ENCODE measurements around the gene CLCNKB.
A peak's percentile ranks its signal among the peaks of the same experiment; 100 is the strongest.
"Not testable (repeated sequence)": the region's sequence is repeated elsewhere in the genome, so short reads cannot be mapped to it uniquely, and the experiment has no call there.

The CLCNKB gene

DNA sequence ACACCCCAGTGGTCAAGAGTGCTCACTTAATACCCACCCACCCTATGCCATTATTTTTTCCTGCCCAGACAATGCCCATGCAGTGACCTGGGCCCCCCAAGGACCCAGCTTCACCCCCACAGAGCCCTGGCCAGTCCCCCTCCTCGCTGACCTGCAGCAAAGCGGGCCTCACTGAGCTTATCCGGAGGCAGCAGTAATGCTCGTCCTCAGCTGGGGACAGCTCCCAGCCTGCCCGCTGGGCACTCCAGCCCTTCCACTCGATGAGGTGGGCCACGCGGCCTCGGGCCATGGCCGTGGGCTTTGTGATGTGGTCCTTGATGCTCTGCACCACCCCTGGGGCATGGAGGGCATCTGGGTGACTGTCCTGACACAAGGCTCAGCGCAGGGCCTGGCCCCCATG is 7.1 kb upstream of the CLCNKB start:
- not testable (repeated sequence) for DNase-seq

DNA sequence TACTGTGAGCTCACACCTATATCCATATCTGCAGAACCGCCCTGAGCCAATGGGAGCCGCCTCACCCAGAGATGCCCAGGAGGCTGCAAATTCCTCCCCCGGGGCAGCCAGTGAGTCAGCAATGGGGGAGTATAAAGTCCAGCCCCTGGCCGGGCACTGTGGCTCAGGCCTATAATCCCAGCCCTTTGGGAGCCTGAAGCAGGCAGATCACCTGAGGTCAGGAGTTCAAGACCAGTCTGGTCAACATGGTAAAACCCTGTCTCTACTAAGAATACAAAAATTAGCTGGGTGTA is 5.0 kb upstream of the CLCNKB start:
- DNase-seq: no peak

DNA sequence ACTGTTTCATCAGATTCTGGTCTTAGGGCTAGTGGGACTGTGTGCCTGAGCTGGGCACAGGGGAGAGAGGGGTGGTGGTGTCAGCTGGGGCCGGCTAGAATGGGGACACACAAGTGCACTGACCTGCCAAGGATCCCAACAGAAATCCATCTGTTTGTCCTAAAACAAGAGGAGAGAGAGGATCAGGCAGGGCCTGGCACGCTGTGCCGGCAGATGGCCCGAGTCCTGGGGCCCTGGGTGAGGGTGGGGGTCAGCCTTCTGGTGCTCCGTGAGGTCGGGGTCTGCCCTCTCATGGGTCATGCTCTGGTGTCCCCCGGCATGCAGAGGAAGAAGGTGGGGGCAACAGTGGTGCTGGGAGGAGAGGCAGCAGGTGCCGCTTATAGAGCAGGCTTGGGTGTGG is 3.7 kb upstream of the CLCNKB start:
- DNase-seq: not testable (repeated sequence)

DNA sequence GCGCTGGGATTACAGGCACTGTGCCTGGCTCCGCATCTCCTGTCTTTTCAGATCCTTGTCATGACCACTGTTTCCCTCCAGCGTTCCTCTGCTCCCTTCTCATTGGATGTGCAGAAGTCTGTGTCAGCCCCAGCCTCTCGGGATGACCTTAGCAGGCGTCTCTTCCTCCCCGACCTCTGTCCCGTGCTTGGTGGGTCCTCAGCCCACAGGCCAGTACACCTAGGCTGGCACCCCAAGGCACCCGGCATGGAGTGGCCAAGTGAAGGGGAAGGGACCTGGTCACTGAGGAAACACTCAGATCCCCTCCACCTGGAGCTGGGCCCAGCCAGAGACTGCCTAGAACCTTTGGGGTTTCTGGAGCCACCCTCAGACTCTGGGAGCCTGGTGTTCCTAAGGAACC is 2.4 kb upstream of the CLCNKB start:
- DNase-seq: no peak

DNA sequence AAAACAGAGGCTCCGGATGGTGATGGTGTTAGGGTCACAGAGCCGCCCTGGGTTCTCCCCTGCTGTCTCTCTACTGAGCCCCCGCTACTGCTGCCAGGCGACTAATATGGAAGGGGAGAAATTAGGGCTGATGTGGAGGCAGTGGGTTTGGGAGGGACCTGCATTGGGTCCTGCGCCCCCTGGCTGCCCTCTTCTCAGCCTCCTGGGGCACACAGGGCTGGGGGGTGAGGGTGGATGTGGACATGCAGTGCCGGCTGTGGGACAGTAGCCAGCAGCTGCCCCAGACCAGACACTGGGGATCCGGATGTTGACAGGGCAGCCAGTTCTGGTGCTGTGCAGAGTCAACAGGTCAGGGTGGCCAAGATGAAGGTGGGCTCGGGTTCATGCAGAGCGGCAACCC is 1.5 kb upstream of the CLCNKB start:
- no peak for DNase-seq

DNA sequence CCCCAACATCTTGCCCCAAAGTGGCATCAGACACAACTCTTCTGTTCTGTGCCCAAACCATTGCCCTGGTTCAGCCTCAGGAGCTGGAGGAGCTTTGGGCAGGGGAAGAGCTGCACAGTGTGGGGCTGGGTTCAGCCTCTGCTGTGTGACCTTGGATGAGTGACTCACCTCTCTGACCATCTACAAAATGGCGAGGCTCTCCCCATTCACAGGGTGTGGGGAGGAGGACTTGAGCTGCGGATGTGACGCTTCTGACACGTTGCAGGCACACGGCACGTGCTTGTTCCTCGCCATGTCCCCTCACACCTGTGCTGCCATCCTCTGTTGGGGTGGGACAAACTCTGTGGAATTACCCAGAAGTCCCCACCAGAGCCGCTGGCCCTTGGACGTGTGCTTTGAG is 928 bp upstream of the CLCNKB start:
- not testable (repeated sequence) for DNase-seq

DNA sequence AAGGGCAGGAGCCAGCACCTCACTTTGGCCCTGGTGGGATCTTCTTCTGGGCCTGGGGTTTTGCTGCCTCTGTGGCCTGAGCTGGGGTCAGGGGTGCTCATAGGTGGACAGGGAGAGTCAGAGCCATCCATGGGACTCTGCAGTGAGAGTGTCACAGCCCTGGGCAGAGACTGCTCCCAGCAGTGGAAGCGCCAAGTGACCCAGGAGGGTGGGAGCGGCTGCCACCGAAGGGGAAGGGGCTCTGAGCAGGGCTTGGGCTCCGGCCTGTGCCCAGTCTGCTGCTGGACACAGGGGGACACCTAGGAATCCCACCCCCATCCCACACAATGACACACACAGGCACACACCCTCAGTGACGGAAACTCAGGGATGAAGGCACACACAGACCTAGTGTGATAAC is 368 bp downstream of the CLCNKB start:
- DNase-seq: no peak

DNA sequence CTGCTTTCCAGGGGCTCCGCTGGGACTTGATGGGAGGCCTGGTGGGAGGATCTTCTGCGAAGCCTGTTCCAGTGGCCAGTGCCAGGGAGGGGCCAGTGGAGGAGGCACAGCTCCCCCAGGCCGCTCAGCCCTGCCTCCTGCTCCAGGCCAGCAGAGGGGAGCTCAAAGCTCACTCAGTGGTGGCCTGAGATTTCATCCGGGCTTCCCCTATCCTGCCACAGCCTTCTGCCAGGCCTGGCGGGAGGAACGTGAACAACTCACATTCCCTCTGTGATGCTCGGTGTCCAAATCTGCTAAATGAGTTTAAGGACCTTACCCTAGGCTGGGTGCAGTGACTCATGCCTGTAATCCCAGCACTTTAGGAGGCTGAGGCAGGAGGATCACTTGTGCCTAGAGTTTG is 3.3 kb downstream of the CLCNKB start:
- DNase-seq: no peak

DNA sequence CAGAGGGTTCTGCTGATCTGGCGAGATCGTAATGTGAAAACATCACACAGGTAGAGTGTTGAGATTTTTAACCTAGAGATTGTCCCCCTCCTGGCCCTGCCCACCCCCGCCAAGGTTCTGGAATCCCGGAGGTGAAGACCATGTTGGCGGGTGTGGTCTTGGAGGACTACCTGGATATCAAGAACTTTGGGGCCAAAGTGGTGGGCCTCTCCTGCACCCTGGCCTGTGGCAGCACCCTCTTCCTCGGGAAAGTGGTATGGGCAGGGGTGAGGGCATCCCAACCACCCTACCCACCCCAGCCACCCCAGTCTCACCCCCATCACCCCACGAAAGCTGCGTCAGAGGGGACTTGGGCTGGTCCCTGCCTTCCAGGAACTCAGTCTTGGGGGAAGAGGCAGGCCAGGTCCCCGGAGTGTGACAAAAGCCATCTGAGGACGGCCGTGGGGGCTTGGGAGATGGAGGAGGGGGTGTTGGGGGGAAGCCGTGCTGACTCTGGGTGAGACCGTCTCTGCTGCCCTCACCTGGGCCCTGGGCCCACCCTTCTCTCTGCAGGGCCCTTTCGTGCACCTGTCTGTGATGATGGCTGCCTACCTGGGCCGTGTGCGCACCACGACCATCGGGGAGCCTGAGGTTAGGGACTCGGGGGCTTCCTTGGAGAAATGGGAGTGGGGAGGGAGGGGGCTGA is 4.4 kb downstream of the CLCNKB start:
- DNase-seq: no peak

DNA sequence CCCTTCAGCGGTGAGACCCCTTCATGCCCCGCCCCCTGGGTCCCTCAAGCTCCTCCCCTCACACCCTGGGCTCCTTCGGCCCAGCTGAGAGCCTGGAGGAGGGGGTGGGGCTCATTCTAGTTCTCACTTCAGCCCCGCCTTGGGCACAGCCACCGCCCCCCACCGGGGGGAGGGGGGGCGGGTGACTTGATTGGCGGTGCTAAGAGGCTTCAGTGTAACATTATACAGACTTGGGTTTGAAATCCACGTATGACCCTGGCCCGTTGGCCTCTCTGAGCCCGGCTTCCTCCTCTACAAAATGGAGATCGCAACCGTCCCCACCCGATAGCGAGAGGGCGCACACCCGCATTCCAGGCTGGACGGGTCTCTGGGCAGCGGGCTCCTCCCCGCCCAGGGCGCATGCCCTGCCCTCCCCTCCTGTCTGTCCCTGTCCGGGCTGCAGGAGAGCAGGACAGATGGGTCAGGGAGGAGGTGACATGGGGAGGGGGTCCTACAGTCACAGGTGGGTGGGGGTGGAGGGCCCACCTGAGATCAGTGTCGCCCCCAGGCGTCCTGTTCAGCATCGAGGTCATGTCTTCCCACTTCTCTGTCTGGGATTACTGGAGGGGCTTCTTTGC is 5.1 kb downstream of the CLCNKB start:
- peak; percentile 54 for DNase-seq

DNA sequence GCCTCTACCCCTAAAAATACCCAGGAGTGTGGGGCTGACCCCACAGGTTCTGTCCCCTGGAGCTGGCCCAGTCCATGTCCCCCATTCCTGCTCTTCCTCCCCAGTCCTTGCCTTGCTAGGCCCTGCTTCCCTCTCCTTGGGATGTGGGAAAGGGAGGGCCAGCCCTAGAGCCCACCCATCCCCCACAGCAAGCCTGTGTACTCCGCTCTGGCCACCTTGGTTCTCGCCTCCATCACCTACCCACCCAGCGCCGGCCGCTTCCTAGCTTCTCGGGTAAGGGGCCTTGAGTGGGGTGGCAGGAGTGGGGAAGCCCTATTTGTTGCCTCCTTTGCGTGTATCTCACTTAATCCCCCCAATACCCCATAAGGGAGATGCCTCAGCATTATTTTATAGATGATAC is 6.7 kb downstream of the CLCNKB start:
- DNase-seq: no peak

DNA sequence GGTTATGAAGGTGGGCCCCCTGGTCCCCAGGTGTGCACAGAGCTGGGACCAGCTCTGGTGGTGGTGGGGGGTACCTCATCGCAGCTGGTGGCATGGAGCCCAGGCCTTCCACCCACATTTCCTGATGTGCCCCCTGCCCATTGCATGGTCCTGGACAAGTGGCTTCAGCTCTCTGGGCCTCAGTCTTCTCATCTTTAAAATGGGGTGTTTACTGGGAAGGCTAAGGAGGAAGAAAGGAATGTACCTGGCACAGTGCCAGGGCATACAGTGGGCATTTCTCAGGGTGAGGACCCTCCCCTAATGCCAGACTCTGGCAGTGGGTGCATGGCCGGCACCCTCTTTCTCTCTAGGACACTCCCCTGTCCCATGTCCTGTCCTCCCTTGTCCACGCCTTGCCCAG is 7.5 kb downstream of the CLCNKB start:
- DNase-seq: no peak

DNA sequence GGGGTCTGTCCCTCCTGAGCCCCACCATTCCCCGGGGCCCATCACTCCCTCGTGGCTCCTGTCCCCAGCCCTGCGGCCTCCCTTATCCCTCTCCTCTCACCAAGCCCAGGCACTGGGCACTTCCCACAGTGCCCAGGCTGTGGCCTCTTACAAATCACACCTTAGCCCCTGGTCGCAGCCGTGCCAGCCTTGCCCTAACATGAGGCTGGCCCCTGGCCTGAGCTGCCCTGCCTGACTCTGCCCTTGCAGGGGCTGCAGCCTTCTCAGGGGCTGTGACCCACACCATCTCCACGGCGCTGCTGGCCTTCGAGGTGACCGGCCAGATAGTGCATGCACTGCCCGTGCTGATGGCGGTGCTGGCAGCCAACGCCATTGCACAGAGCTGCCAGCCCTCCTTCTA is 8.4 kb downstream of the CLCNKB start:
- not testable (repeated sequence) for DNase-seq

DNA sequence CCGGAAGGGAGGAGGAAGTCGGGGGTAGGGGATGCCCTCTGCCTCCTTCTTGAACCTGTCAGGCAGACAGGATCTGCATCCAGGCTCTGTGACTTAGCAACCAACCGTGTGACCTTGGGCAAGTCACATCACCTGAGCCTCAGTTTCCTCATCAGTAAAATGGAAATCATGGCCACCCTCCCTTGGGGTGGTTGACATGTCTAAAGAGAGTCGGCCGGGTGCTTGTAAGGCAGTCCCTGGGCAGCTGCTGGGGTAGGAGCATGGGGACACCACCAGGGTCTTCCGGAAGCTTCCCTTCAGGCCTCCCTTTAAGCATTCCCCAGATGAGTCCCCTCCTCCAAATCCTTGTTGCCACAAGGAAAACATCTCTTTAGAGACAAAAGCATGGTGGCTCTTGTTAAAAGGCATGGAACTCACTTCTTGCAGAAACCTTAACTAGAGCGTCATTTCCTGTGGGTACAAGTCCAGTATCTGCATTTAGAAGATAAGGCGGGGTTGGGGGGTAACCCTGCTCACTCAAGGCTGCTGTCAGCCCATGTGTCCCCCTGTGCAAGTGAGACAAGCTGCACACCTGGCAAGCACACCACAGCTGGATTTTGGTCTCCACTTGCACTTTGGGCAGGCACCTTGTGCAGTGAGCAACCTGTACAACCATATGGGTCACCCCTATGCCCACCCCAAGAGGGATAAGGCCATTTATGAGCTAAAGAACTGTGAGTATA is 10.4 kb downstream of the CLCNKB start:
- DNase-seq: no peak

DNA sequence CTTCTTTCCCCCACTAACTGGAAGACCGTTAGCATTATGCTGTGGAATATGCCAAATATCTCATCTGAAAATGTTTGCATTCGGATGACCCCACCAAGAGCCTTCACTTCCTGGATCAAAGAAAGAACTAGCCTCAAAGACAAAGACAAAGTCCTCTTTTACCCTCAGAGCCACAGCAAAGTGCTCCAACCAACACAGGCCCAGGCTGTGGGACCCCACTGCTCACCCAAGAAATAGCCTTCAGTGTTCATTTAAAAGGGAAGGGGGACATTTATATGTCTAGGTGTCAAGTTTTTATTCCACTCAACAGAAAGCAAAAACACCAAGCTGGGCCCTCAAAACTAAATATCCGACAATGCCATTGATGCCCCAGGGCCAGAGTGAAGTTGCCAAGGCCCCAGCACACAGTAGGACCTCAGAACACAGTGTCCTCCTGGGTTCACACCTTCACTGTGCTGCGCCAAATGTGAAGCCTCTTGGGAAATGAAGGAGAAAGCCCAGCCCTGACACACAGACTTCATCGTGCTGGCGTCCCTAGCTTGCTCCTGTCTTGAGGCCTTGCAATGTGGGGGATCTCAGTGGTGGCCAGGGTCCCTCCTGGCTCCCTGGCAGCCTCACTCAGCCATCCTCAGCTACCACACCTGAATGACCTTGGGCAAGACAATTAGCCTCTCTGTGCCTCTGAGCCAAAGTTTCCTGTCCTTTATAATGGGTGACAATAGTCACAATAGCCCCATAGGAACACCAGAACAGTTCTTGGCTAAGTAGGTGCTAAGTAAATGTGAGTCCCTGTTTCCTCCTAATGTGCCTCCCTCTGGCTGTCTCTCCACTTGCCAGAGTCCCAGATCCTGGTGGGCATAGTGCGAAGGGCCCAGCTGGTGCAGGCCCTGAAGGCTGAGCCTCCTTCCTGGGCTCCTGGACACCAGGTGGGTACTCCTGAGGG is 11.3 kb downstream of the CLCNKB start:
- no peak for DNase-seq

DNA sequence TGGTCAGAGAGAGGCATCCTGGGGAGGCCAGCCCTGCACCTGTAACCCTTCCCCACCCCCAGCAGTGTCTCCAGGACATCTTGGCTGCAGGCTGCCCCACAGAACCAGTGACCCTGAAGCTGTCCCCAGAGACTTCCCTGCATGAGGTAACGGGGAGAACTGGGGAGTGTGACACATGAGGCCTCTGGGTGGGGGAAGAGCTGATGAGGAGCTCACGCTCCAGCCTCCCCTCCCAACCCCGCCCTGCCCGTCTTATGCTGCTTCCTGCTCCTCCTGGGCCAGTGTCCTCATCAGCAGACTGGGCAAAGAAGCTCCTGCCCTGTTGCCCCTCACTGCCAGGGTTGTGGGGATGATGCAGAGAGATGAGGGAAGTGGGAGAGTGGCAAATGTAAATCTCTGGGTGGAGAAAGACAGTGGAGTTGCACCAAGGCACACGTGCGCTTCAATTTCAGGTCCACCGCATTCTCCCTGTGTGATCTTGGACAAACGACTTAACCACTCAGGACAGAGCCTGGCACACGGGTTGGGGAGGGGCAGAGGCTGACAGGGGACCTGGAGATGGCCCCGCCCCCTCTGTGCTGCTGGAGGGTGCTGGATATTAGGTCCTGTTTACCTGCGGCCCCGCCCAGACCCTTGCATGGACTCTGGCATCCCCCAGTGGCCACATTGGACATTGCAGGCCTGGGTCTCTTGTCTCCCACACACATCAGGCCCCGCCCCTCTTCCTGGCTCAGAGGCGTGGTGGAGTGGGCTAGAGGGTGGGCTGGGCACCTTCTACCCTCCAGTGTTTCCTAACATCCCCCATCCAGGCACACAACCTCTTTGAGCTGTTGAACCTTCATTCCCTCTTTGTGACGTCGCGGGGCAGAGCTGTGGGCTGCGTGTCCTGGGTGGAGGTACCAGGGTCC is 12.3 kb downstream of the CLCNKB start:
- peak; percentile 89 for DNase-seq

DNA sequence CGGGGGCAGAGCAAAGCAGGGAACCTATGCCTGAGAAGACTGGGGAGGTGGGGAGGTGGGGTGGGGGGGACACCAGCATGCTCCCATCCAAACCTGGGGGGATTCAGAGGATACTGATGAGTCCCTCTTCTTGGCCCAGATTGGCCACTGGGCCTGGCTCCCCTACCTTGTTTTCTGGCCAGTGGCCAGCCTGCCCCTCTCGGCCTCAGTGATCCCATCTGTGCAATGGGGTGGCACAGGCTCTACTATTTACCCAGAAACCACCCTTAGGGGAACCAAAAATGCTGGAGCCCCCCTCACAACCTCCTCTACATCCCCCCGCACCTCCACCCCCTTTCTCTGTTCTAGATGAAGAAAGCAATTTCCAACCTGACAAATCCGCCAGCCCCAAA is 12.9 kb downstream of the CLCNKB start:
- not testable (repeated sequence) for DNase-seq

DNA sequence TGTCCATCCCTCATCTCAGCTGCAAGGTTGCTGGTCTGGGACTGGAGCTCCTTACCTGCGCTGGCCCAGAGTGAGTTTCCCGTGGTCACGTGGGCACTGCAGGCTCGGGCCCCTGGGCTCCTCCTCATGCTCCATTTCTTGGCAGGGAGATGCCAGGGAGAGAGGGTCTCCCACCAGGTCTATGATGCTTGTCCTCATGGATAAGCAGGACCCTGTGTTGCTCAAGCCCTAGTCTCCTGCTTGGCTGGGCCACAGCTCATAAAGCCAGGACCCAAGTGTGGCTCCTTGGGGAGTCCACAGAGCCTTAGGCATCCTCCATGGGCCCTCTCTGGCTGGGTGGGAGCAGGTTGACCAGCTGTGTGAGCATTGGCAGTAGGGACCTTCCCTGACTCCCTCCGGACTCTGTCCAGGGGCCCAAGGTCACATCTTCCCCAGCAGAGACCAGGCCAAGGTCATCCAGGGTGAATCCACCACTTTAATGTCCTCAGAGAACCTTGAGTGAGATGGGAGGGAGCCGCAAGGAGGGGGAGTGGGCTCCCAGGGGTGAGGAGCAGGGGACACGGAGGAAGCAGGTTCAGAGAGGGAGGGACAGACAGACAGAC is 13.8 kb downstream of the CLCNKB start:
- DNase-seq: not testable (repeated sequence)

DNA sequence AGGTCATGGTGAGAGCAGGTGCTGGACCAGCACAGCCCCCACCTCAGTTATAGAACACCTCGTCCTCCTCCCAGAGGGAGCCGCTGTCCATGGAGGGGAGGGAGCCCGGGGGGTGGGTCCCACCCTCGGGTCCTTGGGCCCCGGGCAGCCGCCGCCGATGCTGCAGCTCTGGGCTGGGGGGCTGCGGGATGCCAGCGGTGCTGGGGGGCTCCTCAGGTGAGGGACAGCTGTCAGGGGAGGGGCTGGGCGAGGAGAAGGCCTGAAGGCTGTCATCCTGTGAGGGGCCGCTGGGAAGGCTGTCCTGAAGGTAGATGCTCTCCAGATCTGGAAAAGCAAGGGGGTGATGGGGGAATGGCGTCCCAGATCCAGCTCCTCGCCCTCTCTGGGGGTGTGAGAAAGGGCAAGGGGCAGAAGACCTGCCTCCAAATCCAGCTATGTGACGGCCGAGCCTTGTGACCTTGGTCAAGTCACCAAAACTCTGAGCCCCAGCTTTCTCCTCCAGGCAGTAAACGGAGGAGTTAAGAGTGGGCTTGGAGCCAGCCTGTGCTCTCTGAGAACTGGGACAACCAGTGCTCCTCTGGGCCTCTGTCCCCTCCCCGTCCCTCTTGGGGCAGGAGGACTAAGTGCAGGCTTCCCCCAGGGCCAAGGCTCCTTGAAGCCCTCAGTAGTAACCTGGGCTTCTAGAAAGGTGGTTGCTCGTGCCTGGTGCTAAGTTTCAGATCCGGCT is 15.0 kb downstream of the CLCNKB start:
- DNase-seq: not testable (repeated sequence)

DNA sequence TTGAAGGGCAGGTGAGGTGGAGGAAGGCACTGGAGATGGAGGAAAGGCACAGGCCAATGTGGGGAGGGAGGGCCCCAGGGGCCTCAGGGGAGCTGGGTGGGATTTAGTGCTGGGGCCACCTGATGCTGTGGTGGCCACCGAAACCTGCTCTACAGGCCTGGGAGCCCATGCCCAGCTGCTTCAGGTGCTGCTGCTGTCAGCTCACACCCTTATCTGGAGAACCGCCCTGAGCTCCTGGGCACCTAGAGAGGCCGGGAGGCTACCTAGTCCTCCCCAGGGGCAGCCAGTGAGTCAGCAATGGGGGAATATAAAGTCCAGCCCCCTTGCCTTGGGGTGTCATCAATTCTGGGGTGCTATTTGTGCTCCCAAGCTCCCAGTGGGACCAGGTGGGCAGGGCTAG is 17.7 kb downstream of the CLCNKB start:
- no peak for DNase-seq

Data from NCI-H2029 (cell line).